Stimulated activated CD4-positive, alpha-beta T cell treated with anti-CD3 and anti-CD28 coated beads, TNF-alpha, amount 100 ng/mL, for 24 hours (primary cell): ENCODE data around the gene PTBP3.
A peak's percentile ranks its signal among the peaks of the same experiment; 100 is the strongest.
"Not testable (repeated sequence)": the region's sequence is repeated elsewhere in the genome, so short reads cannot be mapped to it uniquely, and the experiment has no call there.

Experiments
- DNase-seq, 3 experiments: peaks; one replicate each; pipeline ENCODE4 v3.0.0-alpha.2; 2020; ENCODE audit warnings: low read depth in 3 of 3

PTBP3 gene

DNA sequence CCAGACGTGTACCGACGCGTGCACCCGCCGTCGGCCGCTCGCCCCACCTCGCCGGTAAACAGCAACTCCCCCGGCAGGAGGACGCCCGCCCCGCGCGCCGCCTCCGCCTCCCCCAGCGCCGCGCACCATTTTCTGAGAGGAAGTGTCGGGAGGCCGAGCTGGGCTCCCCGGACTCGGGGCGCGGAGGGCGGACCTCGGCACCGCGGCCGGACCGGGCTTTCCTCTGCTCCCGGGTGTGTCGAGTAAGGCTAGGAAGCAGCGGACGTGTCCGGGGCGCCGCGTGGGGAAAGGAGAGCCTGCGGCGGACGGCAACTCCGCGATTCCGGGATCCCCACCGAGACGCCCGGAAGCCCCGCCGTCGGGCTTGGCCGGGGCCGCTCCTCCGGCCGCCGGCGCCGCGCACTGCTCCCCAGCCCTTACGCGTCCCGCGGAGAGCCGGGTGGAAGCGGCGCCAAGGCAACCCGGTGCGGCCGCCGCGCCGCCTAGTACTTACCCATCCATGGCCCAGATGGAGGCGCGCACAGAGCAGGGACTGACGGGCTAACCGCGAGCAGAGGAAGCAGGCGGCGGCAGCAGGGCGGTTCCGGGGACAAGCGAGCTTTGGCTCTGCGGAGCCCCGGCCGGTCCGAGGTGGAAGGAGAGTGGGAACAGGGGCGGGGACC is at the start of gene PTBP3:
TSS of gene PTBP3 (minus strand) at position 643 of the 662 bp plus-strand sequence. CDS start 35,754 bp downstream, outside the sequence.
- DNase-seq, result peak; percentile 40 to 75 (median 50)

DNA sequence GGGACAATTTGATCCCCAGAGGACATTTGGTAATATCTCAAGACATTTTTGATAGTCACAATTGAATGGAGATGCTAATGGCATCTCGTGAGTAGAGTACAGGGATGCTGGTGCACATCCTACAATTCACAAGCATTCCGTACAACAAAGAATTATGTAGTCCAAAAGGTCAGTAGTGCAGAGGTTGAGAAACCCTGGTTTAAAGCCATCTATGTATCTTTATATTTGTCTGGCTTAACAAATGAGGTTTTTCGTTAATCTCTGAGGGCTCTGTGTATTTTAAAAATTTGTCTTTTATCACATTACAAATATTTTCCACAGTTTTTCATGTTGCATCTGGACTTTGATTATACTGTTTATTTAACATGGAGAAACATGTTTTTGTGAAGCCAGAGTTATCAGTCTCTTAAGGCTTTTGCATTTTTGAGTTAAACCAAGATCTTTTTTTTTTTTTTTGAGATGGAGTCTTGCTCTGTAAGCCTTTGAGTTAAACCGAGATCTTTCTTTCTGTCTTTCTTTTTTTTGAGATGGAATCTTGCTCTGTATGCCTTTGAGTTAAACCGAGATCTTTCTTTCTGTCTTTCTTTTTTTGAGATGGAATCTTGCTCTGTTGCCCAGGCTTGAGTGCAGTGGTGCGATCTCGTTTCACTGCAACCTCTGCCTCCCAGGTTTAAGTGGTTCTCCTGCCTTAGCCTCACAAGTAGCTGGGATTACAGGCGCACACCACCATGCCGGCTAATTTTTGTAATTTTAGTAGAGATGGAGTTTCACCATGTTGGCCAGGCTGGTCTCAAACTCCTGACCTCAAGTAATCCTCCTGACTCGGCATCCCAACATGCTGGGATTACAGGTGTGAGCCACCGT is 49.3 kb upstream of the PTBP3 start:
- DNase-seq, result no peak

- DNase-seq, result no peak
Observed at GRCh38 chr9:112382066-112382465, 48.6 kb upstream of the PTBP3 start.

DNA sequence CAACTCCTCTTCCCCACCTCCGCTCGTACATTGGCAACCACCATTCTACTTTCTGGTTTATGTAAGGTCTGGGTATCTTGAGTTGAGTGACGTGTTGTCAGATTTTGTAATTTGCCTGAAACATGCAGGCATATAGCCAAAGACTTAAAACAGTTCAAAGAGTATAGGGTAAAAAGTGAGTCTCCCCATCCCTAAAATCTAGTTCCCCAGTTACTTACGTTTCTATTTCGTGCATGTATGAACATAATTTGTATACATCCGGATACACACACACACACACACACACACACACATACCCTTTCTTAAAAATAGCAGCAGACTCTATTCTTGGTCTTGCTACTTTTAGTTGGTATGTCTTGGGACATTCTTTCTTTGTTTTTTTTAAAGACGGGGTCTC is 47.4 kb upstream of the PTBP3 start:
- no peak for DNase-seq

DNA sequence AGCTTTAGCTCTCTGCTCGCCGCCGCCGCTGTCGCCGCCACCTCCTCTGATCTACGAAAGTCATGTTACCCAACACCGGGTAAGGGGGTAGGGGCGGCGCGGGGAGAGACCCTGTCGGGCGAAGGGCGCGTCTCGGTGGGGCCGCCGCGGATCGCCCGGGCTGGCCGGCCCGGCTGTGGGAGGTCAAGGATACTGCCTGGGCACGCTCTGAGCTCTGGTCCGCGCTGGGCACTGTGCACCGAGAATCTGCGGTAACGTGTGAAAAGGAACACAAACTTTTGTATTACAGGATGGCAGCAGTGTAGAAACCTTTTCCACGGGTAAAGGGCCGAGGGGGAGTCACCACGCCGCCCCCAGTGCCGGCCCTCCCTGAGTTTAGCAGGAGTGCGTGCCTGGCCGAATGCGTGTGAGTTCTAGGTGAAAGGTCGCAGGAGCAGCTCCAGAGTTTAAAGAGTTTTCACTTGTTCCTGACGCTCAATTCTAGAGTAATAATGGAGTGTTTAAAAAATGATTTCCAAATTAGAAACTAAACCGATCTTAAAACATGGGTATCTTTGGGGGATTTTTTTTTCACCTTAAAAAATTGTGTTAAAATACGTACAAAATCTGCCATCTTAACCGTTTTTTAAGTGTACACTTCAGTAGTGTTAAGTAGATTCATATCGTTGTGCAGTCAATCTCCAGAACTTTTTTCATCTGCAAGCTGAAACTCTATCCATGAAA is 46.8 kb upstream of the PTBP3 start, which contains the start of gene HSDL2:
TSS of gene HSDL2 (plus strand) at position 7 of the 723 bp plus-strand sequence. CDS start at position 63, 56 bp downstream.
- DNase-seq, result peak in 1 of 3 experiments; percentile 21

GRCh38 chr9:112379177-112380101 is 46.0 kb upstream of the PTBP3 start:
- peak; percentile 96 to 99 (median 97) for DNase-seq

GRCh38 chr9:112378328-112379176 is 45.1 kb upstream of the PTBP3 start:
- peak in 1 of 3 experiments; percentile 40 for DNase-seq

- DNase-seq, result no peak
Observed at GRCh38 chr9:112377684-112378327, 44.4 kb upstream of the PTBP3 start.

DNA sequence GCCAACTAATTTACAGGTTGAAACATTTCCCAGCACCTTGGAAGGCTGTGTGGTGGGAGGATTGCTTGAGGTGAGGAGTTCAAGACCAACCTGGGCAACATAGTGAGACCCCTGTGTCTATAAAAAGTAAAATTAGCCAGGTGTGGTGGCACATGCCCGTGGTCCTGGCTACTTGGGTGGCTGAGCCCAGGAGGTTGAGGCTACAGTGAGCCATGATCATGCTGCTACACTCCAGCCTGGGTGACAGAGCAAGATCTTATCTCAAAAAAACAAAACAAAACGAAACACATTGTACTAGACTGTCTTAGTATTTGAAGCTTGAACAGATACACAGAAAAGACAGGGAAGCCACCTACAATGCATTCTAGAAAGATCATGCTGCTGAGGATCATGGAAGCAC is 43.7 kb upstream of the PTBP3 start:
- DNase-seq, result no peak

- no peak for DNase-seq
Observed at GRCh38 chr9:112375361-112375760, 41.9 kb upstream of the PTBP3 start.

DNA sequence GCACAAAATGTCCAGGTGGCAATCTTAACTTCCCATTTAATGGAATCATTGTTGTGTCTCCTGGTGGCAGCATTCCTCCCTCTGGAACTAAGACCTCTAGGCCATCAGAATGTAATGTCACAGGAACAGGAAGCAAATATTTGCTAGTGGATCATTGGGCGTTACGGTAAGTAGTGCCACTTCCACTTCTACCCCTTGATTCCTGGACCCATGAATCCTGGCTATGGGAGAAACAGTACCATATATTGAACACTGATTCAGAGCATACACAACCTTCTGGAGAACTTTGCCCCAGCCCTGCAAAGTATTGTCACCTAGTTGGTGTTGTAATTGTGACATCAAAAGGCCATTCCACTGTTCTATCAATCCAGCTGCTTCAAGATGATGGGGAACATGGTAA is 40.8 kb upstream of the PTBP3 start:
- not testable (repeated sequence) for DNase-seq

DNA sequence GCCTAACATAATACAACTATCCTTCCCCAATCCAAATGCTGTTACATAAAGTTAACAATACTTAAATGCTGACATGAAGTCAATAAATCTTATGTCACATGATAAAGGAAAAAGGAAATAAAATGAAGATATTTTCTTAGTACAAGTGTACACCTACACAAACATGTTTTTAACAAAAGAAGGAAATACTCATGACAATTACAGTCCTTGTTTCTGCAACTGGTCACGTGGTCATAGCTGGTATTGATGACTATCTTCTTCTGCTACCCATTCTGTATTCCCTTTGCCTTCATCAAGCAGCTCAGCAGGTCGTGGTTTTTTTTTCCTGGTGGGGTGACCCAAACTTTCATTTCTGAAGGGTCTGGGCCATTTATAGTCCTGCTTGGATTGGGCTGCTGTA is 40.2 kb upstream of the PTBP3 start:
- DNase-seq, result not testable (repeated sequence)

- no peak for DNase-seq
Observed at GRCh38 chr9:112371060-112371459, 37.6 kb upstream of the PTBP3 start.

GRCh38 chr9:112369817-112370216 is 36.4 kb upstream of the PTBP3 start:
- DNase-seq, result no peak

- DNase-seq, result no peak
Observed at GRCh38 chr9:112367465-112367864, 34.0 kb upstream of the PTBP3 start.

DNA sequence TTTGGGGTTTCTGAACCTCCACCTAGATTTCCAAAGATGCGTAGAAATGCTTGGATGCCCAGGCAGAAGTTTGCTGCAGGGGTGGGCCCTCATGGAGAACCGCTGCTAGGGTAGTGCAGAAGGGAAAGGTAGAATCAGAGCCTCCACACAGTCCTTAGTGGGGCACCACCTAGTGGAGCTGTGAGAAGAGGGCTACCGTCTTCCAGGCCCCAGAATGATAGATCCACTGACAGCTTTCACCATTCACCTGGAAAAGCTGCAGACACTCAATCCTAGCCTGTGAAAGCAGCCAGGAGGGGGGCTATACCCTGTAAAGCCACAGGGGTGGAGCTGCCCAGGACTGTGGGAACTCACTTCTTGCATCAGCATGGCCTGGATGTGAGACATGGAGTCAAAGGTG is 33.2 kb upstream of the PTBP3 start:
- no peak for DNase-seq

DNA sequence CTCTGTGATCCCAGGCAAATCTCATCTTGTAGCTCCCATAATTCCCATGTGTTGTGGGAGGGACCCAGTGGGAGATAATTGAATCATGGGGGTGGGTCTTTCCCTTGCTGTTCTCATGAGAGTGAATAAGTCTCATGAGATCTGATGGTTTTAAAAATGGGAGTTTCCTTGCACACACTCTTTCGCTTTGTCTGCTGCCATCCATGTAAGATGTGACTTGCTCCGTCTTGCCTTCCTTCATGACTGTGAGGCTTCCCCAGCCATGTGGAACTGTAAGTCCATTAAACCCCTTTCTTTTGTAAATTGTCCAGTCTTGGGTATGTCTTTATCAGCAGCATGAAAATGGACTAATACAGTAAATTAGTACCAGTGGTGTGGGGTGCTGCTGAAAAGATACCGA is 31.8 kb upstream of the PTBP3 start:
- DNase-seq, result not testable (repeated sequence)

DNA sequence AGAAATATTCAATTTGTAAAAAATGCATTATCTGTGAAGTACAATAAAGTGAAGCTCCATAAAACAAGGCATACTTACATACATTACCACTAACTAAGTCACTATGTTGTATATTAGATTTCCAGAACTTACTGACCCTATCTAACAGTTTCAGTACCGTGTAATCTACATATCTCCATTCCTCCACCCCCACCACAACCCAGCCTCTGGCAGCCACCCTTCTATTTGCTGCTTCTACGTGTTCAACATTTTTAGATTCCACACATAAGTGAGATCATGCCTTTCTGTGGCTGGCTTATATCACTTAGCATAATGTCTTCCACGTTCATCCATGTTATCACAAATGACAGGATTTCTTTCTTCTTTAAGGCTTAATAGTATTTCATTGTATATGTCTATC is 31.3 kb upstream of the PTBP3 start:
- DNase-seq, result no peak

- peak in 1 of 3 experiments; percentile 11 for DNase-seq
Observed at GRCh38 chr9:112361601-112362000, 28.2 kb upstream of the PTBP3 start.
